ENCODE results near the gene SSH3. TPM values are rescaled to one million over a fixed set of nuclear protein-coding genes. Genes with fewer than 3 reads are reported as not detected.

The SSH3 gene
- total and polyA plus RNA-seq, 2 of the 8 experiments (the other 6 are each of a cell fraction or from before 2014, with no cell fraction given): 16.9 to 19.8 TPM

DNA sequence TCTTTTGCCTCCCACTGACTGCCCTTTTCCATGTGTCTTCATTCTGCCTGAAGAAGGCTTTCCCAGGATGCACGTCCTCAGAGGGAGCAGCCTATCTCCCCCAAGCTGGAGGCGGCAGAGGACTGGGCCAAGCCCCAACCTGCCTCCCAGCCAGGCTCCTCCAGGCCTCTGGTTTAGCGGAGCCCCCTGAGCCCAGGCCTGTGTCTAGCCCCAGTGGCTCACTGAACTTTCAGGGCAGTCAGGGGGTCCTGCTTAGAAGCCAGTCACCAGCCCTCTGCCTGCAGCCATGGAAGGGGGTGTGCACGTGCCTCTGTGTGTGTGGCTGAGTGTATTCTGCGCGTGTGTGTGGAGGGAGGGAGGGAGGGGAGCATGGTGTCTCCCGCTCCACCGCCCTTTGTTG lies 47.5 kb upstream of the SSH3 start:
- no peak for FAIRE-seq
- Histone ChIP-seq H2BK5ac (ENCODE audit: low read depth, low read length) (no peak overlapping the region; the same call in 1 of the 2 replicates), H3K4me1 (replicated peaks in 1 of 4; ENCODE audit: control insufficient read depth in 3 of 4, insufficient read depth in 4 of 4, low read length in 3 of 4) (no peaks in the 10 kb centered on the region), H3K79me2 (ENCODE audit: control insufficient read depth in 1 of 2, insufficient read depth in 2 of 2, low read length in 2 of 2) (no peaks in the 10 kb centered on the region), H3K23me2 (ENCODE audit: low read depth, low read length) (no peaks in the 10 kb centered on the region), H3K9ac (replicated peaks in 1 of 4; ENCODE audit: extremely low read depth in 1 of 4, low read depth in 3 of 4, low read length in 3 of 4) (no peak overlapping the region), H4K20me1 (replicated peaks in 1 of 2; ENCODE audit: control insufficient read depth in 1 of 2, insufficient read depth in 2 of 2, low read length in 2 of 2) (peaks cover 0 to 12% of the 10 kb centered on the region in 2 experiments), H4K8ac (ENCODE audit: extremely low read depth, insufficient read depth, low read length) (no peak overlapping the region), H3K27ac (ENCODE audit: low read depth, low read length) (no peak overlapping the region), H2AFZ (ENCODE audit: low read length) (no peak overlapping the region), H3K56ac (replicated peaks; ENCODE audit: insufficient read length, low read depth, low read length) (no peak overlapping the region), H3K4me3 (ENCODE audit: extremely low read depth in 1 of 4, insufficient read depth in 2 of 4, low read depth in 3 of 4, low read length in 4 of 4) (no peak overlapping the region), H4K5ac (ENCODE audit: insufficient read length, low read depth, low read length) (no peak overlapping the region), H3K4ac (replicated peaks; ENCODE audit: insufficient read length, low read depth, low read length) (no peak overlapping the region), H3K14ac (ENCODE audit: insufficient read length) (no peak overlapping the region), H2AK5ac (ENCODE audit: low read depth, low read length) (no peak overlapping the region), H2BK15ac (ENCODE audit: low read length) (no peak overlapping the region), H3K36me3 (ENCODE audit: control insufficient read depth in 2 of 4, insufficient read depth in 4 of 4, low read length in 3 of 4) (peaks cover 43 to 59% (median 56%) of the 10 kb centered on the region in 4 experiments), H2BK20ac (ENCODE audit: low read length) (no peak overlapping the region), H3K18ac (ENCODE audit: extremely low read depth, low read length) (no peak overlapping the region), H3K23ac (ENCODE audit: insufficient read length) (no peak overlapping the region), H2BK12ac (ENCODE audit: low read depth, low read length) (no peak overlapping the region), H3K4me2 (ENCODE audit: insufficient read depth in 1 of 2, low read depth in 2 of 2, low read length in 2 of 2) (no peak overlapping the region), H2BK120ac (replicated peaks; ENCODE audit: low read depth, low read length) (no peak overlapping the region), H3K79me1 (ENCODE audit: low read depth, low read length) (peaks cover 2% of the 10 kb centered on the region; the same call in 1 of the 2 replicates), H3K27me3 (replicated peaks in 1 of 4; ENCODE audit: control insufficient read depth in 3 of 4, extremely low read depth in 1 of 4, insufficient read depth in 3 of 4, low read length in 3 of 4) (no peaks in the 10 kb centered on the region; a peak in 1 of 7 replicates), H3K9me3 (ENCODE audit: insufficient read depth in 2 of 2, low read depth in 1 of 2, low read length in 1 of 2) (no peaks in the 10 kb centered on the region), H4K91ac (replicated peaks; ENCODE audit: insufficient read length, low read length) (no peak overlapping the region)
- ChIA-PET CTCF (ENCODE audit: partially characterized antibody) (interaction anchor here (1.0 to 1.2 kb wide), 2 partner anchors 10 to 125 kb away, joined by 4 read pairs; no protein-coding TSS in a partner anchor), POLR2A (ENCODE audit: partially characterized antibody) (interaction anchor here (0.5 to 1.4 kb wide), 3 partner anchors 16 to 145 kb away, joined by 3 read pairs; no protein-coding TSS in a partner anchor)
- DNase-seq (ENCODE audit: low read depth in 1 of 2, low spot score in 2 of 2): no peak
- WGBS, 2 experiments (ENCODE audit: extremely low coverage in 1 of 2, insufficient coverage in 1 of 2, insufficient read length in 1 of 2, insufficient replicate concordance in 2 of 2, low coverage in 1 of 2, low lambda C conversion rate in 2 of 2, missing lambda C conversion rate in 1 of 2): 92% methylated on average over 6 of the region's 8 CpGs; no CpG with 5 or more reads in 1 of the 2 experiments
- no peak for TF ChIP-seq GABPA (IDR thresholded peaks at IDR 0.05; ENCODE audit: borderline replicate concordance, insufficient read depth, low read length)
- peak; percentile 20; the same call in 1 of the 2 replicates for TF ChIP-seq POLR2AphosphoS5 (IDR thresholded peaks at IDR 0.05; ENCODE audit: low read depth, low read length)
